GM12878 (cell line): ENCODE data around the gene BAZ2B. TPM values are rescaled to one million over a fixed set of nuclear protein-coding genes. Genes with fewer than 3 reads are reported as not detected.

Experiments
- ATAC-seq: fragments of 200-7000 bp; cut with Tn5 transposase; 3 replicates; pipeline ENCODE4 v1.9.1; 2020; ENCODE audit warnings: mild to moderate bottlenecking, moderate library complexity
- BruUV-seq: library from RNA; stranded (reverse); fragments of 400-500 nt; replicated peaks from 2 replicates; lab custom pipeline; 2021; lab: Mats Ljungman, UMichigan
- CTCF ChIA-PET: fragments of 300-600 bp; sonication (Branson Sonifier 250); formaldehyde crosslinking; extraction: SDS; loops from one replicate; lab custom pipeline; 2021; ENCODE audit warnings: inconsistent platforms; lab: Yijun Ruan, JAX
- POLR2A ChIA-PET: fragments of 350-600 bp; formaldehyde crosslinking; extraction: SDS; loops from one replicate; lab custom pipeline; 2021; ENCODE audit warnings: inconsistent platforms; lab: Charles Lee
- RAD21 ChIA-PET: fragments of 300-600 bp; sonication (Branson Sonifier 250); formaldehyde crosslinking; loops from one replicate; lab custom pipeline; 2023; ENCODE audit warnings: antibody characterized with exemption; ENCODE audit not compliant: unreplicated experiment; lab: Charles Lee
- SMC1A ChIA-PET: fragments of 300-600 bp; sonication (Branson Sonifier 250); formaldehyde crosslinking; loops from one replicate; lab custom pipeline; 2023; ENCODE audit not compliant: unreplicated experiment, uncharacterized antibody; lab: Charles Lee
- DNase-seq: peaks from one replicate; pipeline ENCODE4 v3.0.0-alpha.2; 2011; ENCODE audit warnings: low read depth, low spot score
- FAIRE-seq: peaks from 3 replicates; lab custom pipeline; 2011; peaks lifted over from hg19 to GRCh38; lab: Jason Lieb, UNC
- H2AFZ ChIP-seq: 2 replicates; pipeline ENCODE4 v1.6.0; 2011; ENCODE audit warnings: low read depth, low read length, control low read depth; ENCODE audit not compliant: control insufficient read depth
- H3K27ac ChIP-seq: 2 replicates; pipeline ENCODE4 v1.5.1; 2011; ENCODE audit warnings: control low read depth; ENCODE audit not compliant: control insufficient read depth, insufficient read depth
- H3K27me3 ChIP-seq, 2 experiments: replicated peaks in 1 of 2; 2 replicates each; pipeline versions ENCODE4 v1.6.0 to v1.6.1; 2011; ENCODE audit warnings: low read length in 1 of 2; ENCODE audit not compliant: control insufficient read depth in 2 of 2, insufficient read depth in 2 of 2
- H3K36me3 ChIP-seq, 2 experiments: 2 replicates each; pipeline ENCODE4 v1.5.1; 2011; ENCODE audit warnings: low read length in 1 of 2; ENCODE audit not compliant: control insufficient read depth in 2 of 2, insufficient read depth in 2 of 2
- H3K4me1 ChIP-seq: 2 replicates; pipeline ENCODE4 v1.6.1; 2011; ENCODE audit warnings: mild to moderate bottlenecking, low read length, moderate library complexity, mixed read lengths; ENCODE audit not compliant: control insufficient read depth, insufficient read depth
- H3K4me2 ChIP-seq: 2 replicates; pipeline ENCODE4 v1.6.0; 2011; ENCODE audit warnings: control low read depth; ENCODE audit not compliant: control insufficient read depth, insufficient read depth
- H3K4me3 ChIP-seq: fragments of 200-600 bp; sonication (generic); 2 replicates; pipeline ENCODE4 v1.5.1; 2016
- H3K79me2 ChIP-seq: 2 replicates; pipeline ENCODE4 v1.6.0; 2011; ENCODE audit warnings: low read length; ENCODE audit not compliant: control insufficient read depth, insufficient read depth
- H3K9ac ChIP-seq: 2 replicates; pipeline ENCODE4 v1.8.0; 2011; ENCODE audit warnings: low read length, control low read depth, mixed read lengths; ENCODE audit not compliant: control insufficient read depth, insufficient read depth
- H3K9me3 ChIP-seq: replicated peaks from 3 replicates; pipeline ENCODE4 v1.5.1; 2011; ENCODE audit warnings: mild to moderate bottlenecking, low read length; ENCODE audit not compliant: control insufficient read depth, insufficient read depth
- H4K20me1 ChIP-seq: 2 replicates; pipeline ENCODE4 v1.6.0; 2011; ENCODE audit not compliant: control insufficient read depth, insufficient read depth
- CBX5 ChIP-seq: sonication (generic); IDR thresholded peaks from 2 replicates; pipeline ENCODE4 v1.6.1; 2016; ENCODE audit warnings: low read depth, moderate library complexity, mild to moderate bottlenecking, inconsistent platforms
- JUNB ChIP-seq: IDR thresholded peaks from 2 replicates; pipeline ENCODE4 v1.6.1; 2016; ENCODE audit warnings: antibody characterized with exemption, mild to moderate bottlenecking
- MEF2B ChIP-seq: fragments of 450-650 bp; IDR thresholded peaks from 2 replicates; pipeline ENCODE4 v1.6.1; 2018; ENCODE audit warnings: mild to moderate bottlenecking, moderate library complexity; ENCODE audit not compliant: partially characterized antibody, poor library complexity, severe bottlenecking
- STAT1 ChIP-seq: fragments of 450-650 bp; conservative IDR thresholded peaks from 2 replicates; pipeline ENCODE4 v1.6.1; 2014; ENCODE audit warnings: antibody characterized with exemption, mild to moderate bottlenecking
- WGBS: methylation state at CpG from one replicate; pipeline ENCODE4 v1.1.6; 2016; ENCODE audit warnings: low lambda C conversion rate; ENCODE audit not compliant: insufficient replicate concordance, insufficient coverage; ENCODE audit errors: missing lambda C conversion rate; 5-methylcytosine and 5-hydroxymethylcytosine counted together
- in situ Hi-C: fragments of 300-500 bp; cut with MboI; formaldehyde crosslinking; loops from 9 replicates; pipeline ENCODE4 v1.14.3; 2018; ENCODE audit warnings: mixed read lengths
- intact Hi-C: fragments of 100-400 bp; cut with micrococcal nuclease; formaldehyde crosslinking; loops from one replicate; pipeline ENCODE4 v1.14.2; 2022; ENCODE audit not compliant: unreplicated experiment
- polyA plus RNA-seq, 11 experiments: library from polyadenylated mRNA; depleted of rRNA in 4 of 11; unstranded in 6 of 11; stranded (reverse) in 5 of 11; fragments of >200 nt; fragmentation: Nextera tagmentation in 4 of 11; fragmentation: Illumina TruSeq in 1 of 11; extraction: Ambion mirVana in 4 of 11; extraction: Trizol in 1 of 11; gene quantifications; 1 replicate in 1 of 11; 2 replicates in 10 of 11; pipeline versions ENCODE4 v1.2.1 to v1.2.3, GENCODE V29; 2011 to 2016; ENCODE audit warnings: inconsistent platforms in 2 of 11, missing spikeins in 2 of 11, low read depth in 1 of 11
- total RNA-seq, 4 experiments: library from RNA; depleted of rRNA in 3 of 4; stranded (reverse); fragments of >200 nt in 3 of 4; fragmentation: Illumina TruSeq in 1 of 4; extraction: Trizol in 1 of 4; gene quantifications; 2 replicates each; pipeline versions ENCODE4 v1.2.1 to v1.2.3, GENCODE V29; 2013 to 2021

Gene BAZ2B
- total and polyA plus RNA-seq, 10 of the 15 experiments (the other 5 are each of a cell fraction or from before 2014, with no cell fraction given) = 8.8 to 49.7 (median 24.7) TPM

DNA sequence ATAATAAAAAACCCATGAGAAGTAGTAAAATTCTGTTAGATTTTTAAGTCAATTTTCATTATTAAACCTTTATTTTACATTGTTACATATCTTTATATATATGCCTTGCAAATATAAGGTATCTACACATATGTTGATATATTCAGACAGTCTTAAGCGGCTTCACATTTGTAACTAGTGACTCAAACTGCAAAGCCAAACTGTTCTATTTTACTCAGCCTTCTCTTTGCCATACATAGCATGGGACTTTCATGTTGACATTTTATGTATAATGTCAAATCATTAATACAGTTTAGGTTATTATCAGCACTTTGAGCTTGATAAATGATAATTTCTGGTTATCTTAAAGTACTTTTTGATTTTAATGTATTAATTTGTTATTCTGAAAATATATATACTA lies 204.9 kb downstream of the BAZ2B start:
- Histone ChIP-seq H3K4me3 (no peak overlapping the region), H3K4me1 (peaks cover 3% of the 10 kb centered on the region; the same call in 1 of the 2 replicates), H3K27ac (no peak overlapping the region), H2AFZ (no peak overlapping the region), H3K27me3 (no peaks in the 10 kb centered on the region), H3K36me3 (peaks cover 0 to 3% of the 10 kb centered on the region in 2 experiments; a peak in 1 of 4 replicates), H3K9ac (no peak overlapping the region), H3K79me2 (no peaks in the 10 kb centered on the region), H3K4me2 (no peak overlapping the region), H4K20me1 (no peaks in the 10 kb centered on the region), H3K9me3 (no peaks in the 10 kb centered on the region; the same call in 2 of the 3 replicates)
- peak; percentile 70 for ATAC-seq
- no peak for DNase-seq
- CTCF ChIA-PET = interaction anchor here (1.2 to 1.3 kb wide), 2 partner anchors 13 to 124 kb away, joined by 3 to 8 read pairs; no protein-coding TSS in a partner anchor
- BruUV-seq = no TSS peak
- POLR2A ChIA-PET = interaction anchor here (0.5 kb wide), 1 partner anchor 187 kb away, joined by 3 read pairs; no protein-coding TSS in a partner anchor
- TF ChIP-seq JUNB (peak; percentile 83), CBX5 (no peak)
- RAD21 ChIA-PET = interaction anchor here (1.2 kb wide), 1 partner anchor 30 kb away, joined by 3 read pairs; no protein-coding TSS in a partner anchor
- in situ Hi-C loops = no loop called here
- 42% methylated on average over 1 of the region's 1 CpG for WGBS
- SMC1A ChIA-PET = interaction anchor here (0.8 to 1.8 kb wide), 4 partner anchors 16 to 94 kb away, joined by 3 to 5 read pairs (median 4); no protein-coding TSS in a partner anchor
- intact Hi-C loops = no loop called here
- FAIRE-seq = no peak

DNA sequence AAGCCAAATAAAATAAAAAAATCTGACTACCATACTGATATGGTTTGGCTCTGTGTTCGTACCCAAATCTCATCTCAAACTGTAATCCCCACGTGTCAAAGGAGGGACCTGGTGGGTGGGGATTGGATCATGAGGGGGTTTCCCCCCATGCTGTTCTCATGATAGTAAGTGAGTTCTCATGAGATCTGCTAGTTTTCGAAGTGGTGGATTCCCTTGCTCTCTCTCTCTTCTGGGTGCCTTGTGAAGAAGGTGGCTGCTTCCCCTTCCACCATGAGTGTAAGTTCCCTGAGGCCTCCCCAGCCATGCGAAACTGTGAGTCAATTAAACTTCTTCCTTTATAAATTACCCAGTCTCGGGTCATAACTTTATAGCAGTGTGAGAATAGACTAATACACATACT lies 206.1 kb downstream of the BAZ2B start:
- RAD21 ChIA-PET = interaction anchor here (1.2 kb wide), 1 partner anchor 29 kb away, joined by 3 read pairs; no protein-coding TSS in a partner anchor
- peak; percentile 79 for ATAC-seq
- H3K4me1 ChIP-seq = peaks cover 3% of the 10 kb centered on the region; the same call in 1 of the 2 replicates
- H3K36me3 ChIP-seq = peaks cover 0 to 3% of the 10 kb centered on the region in 2 experiments; a peak in 1 of 4 replicates
- WGBS = 30% methylated on average over 5 of the region's 5 CpGs
- H2AFZ ChIP-seq = no peak overlapping the region
- H3K9me3 ChIP-seq = no peaks in the 10 kb centered on the region; the same call in 2 of the 3 replicates
- SMC1A ChIA-PET = interaction anchor here (0.8 to 1.6 kb wide), 3 partner anchors 21 to 40 kb away, joined by 3 to 5 read pairs (median 4); no protein-coding TSS in a partner anchor
- no peak overlapping the region for H3K27ac ChIP-seq
- no peaks in the 10 kb centered on the region for H3K79me2 ChIP-seq
- POLR2A ChIA-PET = no interaction called here
- in situ Hi-C loops = no loop called here
- H3K9ac ChIP-seq = no peak overlapping the region
- intact Hi-C loops = no loop called here
- TF ChIP-seq MEF2B (peak; percentile 9), STAT1 (no peak)
- TF ChIP-seq, all 136 proteins: peak for 1
- Histone ChIP-seq H3K4me2 (no peak overlapping the region), H3K4me3 (no peak overlapping the region), H4K20me1 (no peaks in the 10 kb centered on the region), H3K27me3 (no peaks in the 10 kb centered on the region)
- DNase-seq (no peak), FAIRE-seq (no peak)
- BruUV-seq = no TSS peak
- CTCF ChIA-PET = interaction anchor here (0.6 kb wide), 1 partner anchor 486 kb away, joined by 3 read pairs; no protein-coding TSS in a partner anchor
